Right cardiac atrium (tissue), 5 donors: Measurements from ENCODE around the gene FGFBP2. TPM values are rescaled to one million over a fixed set of nuclear protein-coding genes. Genes with fewer than 3 reads are reported as not detected.

Experiments used
- ATAC-seq, 2 donors: fragments of 200-7000 bp; cut with Tn5 transposase; one replicate each; pipeline versions ENCODE4 v1.8.0 to v1.9.1; 2020; ENCODE audit warnings: moderate library complexity in 2 of 2, mild to moderate bottlenecking in 1 of 2
- DNase-seq, 3 donors: peaks; one replicate each; pipeline ENCODE4 v3.0.0-alpha.2; 2020
- H3K27ac ChIP-seq: one replicate; pipeline ENCODE4 v1.5.1; 2013; ENCODE audit warnings: mild to moderate bottlenecking, low read length, control low read depth, moderate library complexity
- H3K27me3 ChIP-seq: one replicate; pipeline ENCODE4 v1.6.1; 2013; ENCODE audit not compliant: control insufficient read depth, insufficient read depth
- H3K4me1 ChIP-seq: one replicate; pipeline ENCODE4 v1.6.1; 2013; ENCODE audit warnings: low read length; ENCODE audit not compliant: control insufficient read depth, insufficient read depth
- H3K4me3 ChIP-seq: one replicate; pipeline ENCODE4 v1.5.1; 2013; ENCODE audit warnings: low read length, control low read depth
- H3K9me3 ChIP-seq: one replicate; pipeline ENCODE4 v1.6.1; 2013; ENCODE audit warnings: low read length; ENCODE audit not compliant: control insufficient read depth
- WGBS: extraction: QIAGEN DNeasy Blood & Tissue Kit; methylation state at CpG from one replicate; pipeline ENCODE4 v1.1.7; 2013; 5-methylcytosine and 5-hydroxymethylcytosine counted together
- intact Hi-C, 4 donors: fragments of 100-400 bp; cut with DNase I; formaldehyde crosslinking; loops; one replicate each; pipeline versions ENCODE4 v1.11.0 to v1.14.0; 2022 to 2023
- long read RNA-seq, 4 donors: library from polyadenylated mRNA; unstranded; transcript quantifications; one replicate each; pipeline ENCODE4 v2.0.0, GENCODE V29; 2020 to 2021
- polyA plus RNA-seq: library from polyadenylated mRNA; stranded (reverse); fragments of 200-250 nt; gene quantifications from one replicate; pipeline ENCODE4 v1.2.3, GENCODE V29; 2013
- total RNA-seq, 4 donors: library from RNA; stranded (reverse); fragmentation: NEBNext Ultra II Directional; extraction: Animal tissue kit (Norgen Biotek cat#: 25700); gene quantifications; one replicate each; pipeline ENCODE4 v1.2.1, GENCODE V29; 2021
- donor health status: healthy with polysubstance abuse.
- donor health status: DM: no; HTN: yes; CAD: no.
- donor health status: DM: no; HTN: no; CAD: no.
- donor health status: DM: no; HTN: yes; CAD: no; lungs with severe emphysema.
- donor health status: DM: yes; HTN: yes; CAD: no.

Gene FGFBP2
- total RNA-seq (10 to 100 TPM in 1 of 4 donors, 1 to 10 TPM in 3; 4.0 to 18.1 (median 5.2) TPM), polyA plus RNA-seq (20.7 TPM)
- long read RNA-seq, donor 1, transcript FGFBP2-201 (2 exons, 1,168 nt), result major isoform, 7 of 7 reads
- long read RNA-seq, donor 1, partial matches to known transcripts, result 0 of 7 reads
- long read RNA-seq, donor 1, other reads (novel, unspliced or antisense), result 0 of 7 reads
- long read RNA-seq, donor 2, partial matches to known transcripts, result 0 of 4 reads
- long read RNA-seq, donor 2, other reads (novel, unspliced or antisense), result 0 of 4 reads
- long read RNA-seq, donor 3, transcript FGFBP2-201 (2 exons, 1,168 nt), result major isoform, 32 of 32 reads
- long read RNA-seq, donor 3, partial matches to known transcripts, result 0 of 32 reads
- long read RNA-seq, donor 3, other reads (novel, unspliced or antisense), result 0 of 32 reads
- long read RNA-seq, donor 4, transcript FGFBP2-201 (2 exons, 1,168 nt), result major isoform, 5 of 5 reads
- long read RNA-seq, donor 4, partial matches to known transcripts, result 0 of 5 reads
- long read RNA-seq, donor 4, other reads (novel, unspliced or antisense), result 0 of 5 reads

- intact Hi-C loops, result loop anchor here in 2 of 4 donors (5.0 kb wide), 2 partner anchors 34 to 39 kb away; no protein-coding TSS in a partner anchor
- WGBS, result 33% methylated on average over 9 of the region's 9 CpGs
- ATAC-seq (peak; percentile 81 to 88), DNase-seq (peak; percentile 50 to 89 (median 80))
- H3K4me1 ChIP-seq, result no peaks in the 10 kb centered on the region
- no peak within 1 kb of the TSS for H3K4me3 ChIP-seq
- no peaks in the 10 kb centered on the region for H3K9me3 ChIP-seq
- H3K27me3 ChIP-seq, result no peaks in the 10 kb centered on the region
- H3K27ac ChIP-seq, result no peak within 1 kb of the TSS
Measured at GRCh38 chr4:15963001-15963451, at the start of gene FGFBP2. Gene FGFBP2 (minus strand): TSS chr4:15963175. CDS start chr4:15963129, 46 bp downstream.

GRCh38 chr4:16011173-16011572 lies 48.2 kb upstream of the FGFBP2 start:
- ATAC-seq (no peak), DNase-seq (no peak)
- H3K4me1 ChIP-seq, result no peaks in the 10 kb centered on the region
- intact Hi-C loops, result no loop called here
- H3K4me3 ChIP-seq, result no peak overlapping the region
- H3K9me3 ChIP-seq, result no peaks in the 10 kb centered on the region
- H3K27me3 ChIP-seq, result no peaks in the 10 kb centered on the region
- no peak overlapping the region for H3K27ac ChIP-seq
- 86% methylated on average over 6 of the region's 6 CpGs for WGBS

GRCh38 chr4:16009153-16009552 lies 46.2 kb upstream of the FGFBP2 start:
- Histone ChIP-seq H3K4me1 (no peaks in the 10 kb centered on the region), H3K9me3 (no peaks in the 10 kb centered on the region), H3K27me3 (no peaks in the 10 kb centered on the region), H3K27ac (no peak overlapping the region), H3K4me3 (no peak overlapping the region)
- ATAC-seq (no peak), DNase-seq (no peak)
- intact Hi-C loops, result loop anchor here in 1 of 4 donors (10.0 kb wide), 2 partner anchors 204 to 274 kb away; no protein-coding TSS in a partner anchor
- 90% methylated on average over 4 of the region's 4 CpGs for WGBS

- H3K4me3 ChIP-seq, result no peak overlapping the region
- no peaks in the 10 kb centered on the region for H3K27me3 ChIP-seq
- no peak for DNase-seq
- intact Hi-C loops, result loop anchor here in 1 of 4 donors (10.0 kb wide), 2 partner anchors 203 to 273 kb away; no protein-coding TSS in a partner anchor
- H3K9me3 ChIP-seq, result no peaks in the 10 kb centered on the region
- ATAC-seq, result no peak
- no peak overlapping the region for H3K27ac ChIP-seq
- WGBS, result 75% methylated on average over 5 of the region's 5 CpGs
- no peaks in the 10 kb centered on the region for H3K4me1 ChIP-seq
Measured at GRCh38 chr4:16007471-16008095, 44.6 kb upstream of the FGFBP2 start.

- H3K4me1 ChIP-seq, result no peaks in the 10 kb centered on the region
- no peaks in the 10 kb centered on the region for H3K9me3 ChIP-seq
- WGBS, result 80% methylated on average over 6 of the region's 6 CpGs
- H3K4me3 ChIP-seq, result no peak overlapping the region
- DNase-seq (no peak), ATAC-seq (peak in 1 of 2 donors; percentile 29)
- H3K27ac ChIP-seq, result no peak overlapping the region
- intact Hi-C loops, result loop anchor here in 1 of 4 donors (10.0 kb wide), 2 partner anchors 202 to 272 kb away; no protein-coding TSS in a partner anchor
- no peaks in the 10 kb centered on the region for H3K27me3 ChIP-seq
Measured at GRCh38 chr4:16006771-16007446, 43.9 kb upstream of the FGFBP2 start.

- no peaks in the 10 kb centered on the region for H3K4me1 ChIP-seq
- no peak for ATAC-seq
- H3K27me3 ChIP-seq, result no peaks in the 10 kb centered on the region
- no peak overlapping the region for H3K4me3 ChIP-seq
- H3K9me3 ChIP-seq, result no peaks in the 10 kb centered on the region
- 96% methylated on average over 5 of the region's 5 CpGs for WGBS
- H3K27ac ChIP-seq, result no peak overlapping the region
- intact Hi-C loops, result loop anchor here in 1 of 4 donors (10.0 kb wide), 2 partner anchors 201 to 271 kb away; no protein-coding TSS in a partner anchor
- DNase-seq, result no peak
Measured at GRCh38 chr4:16005676-16006075, 42.7 kb upstream of the FGFBP2 start.

- intact Hi-C loops, result loop anchor here (5.0 to 10.0 kb wide), 6 partner anchors 34 to 267 kb away; partner anchors contain the start of gene FGFBP2 (in 1 of the 4)
- no peak overlapping the region for H3K27ac ChIP-seq
- H3K9me3 ChIP-seq, result no peaks in the 10 kb centered on the region
- H3K4me1 ChIP-seq, result no peaks in the 10 kb centered on the region
- no peak overlapping the region for H3K4me3 ChIP-seq
- no peaks in the 10 kb centered on the region for H3K27me3 ChIP-seq
- ATAC-seq (peak; percentile 91 to 93), DNase-seq (peak; percentile 55 to 75 (median 68))
- WGBS, result 3% methylated on average over 4 of the region's 4 CpGs
Measured at GRCh38 chr4:16001484-16001858, 38.5 kb upstream of the FGFBP2 start.

- peak in 2 of 3 donors; percentile 15 to 45 for DNase-seq
- 68% methylated on average over 12 of the region's 12 CpGs for WGBS
- peak; percentile 31 to 40 for ATAC-seq
- H3K27ac ChIP-seq, result no peak overlapping the region
- intact Hi-C loops, result loop anchor here (5.0 to 10.0 kb wide), 6 partner anchors 34 to 266 kb away; partner anchors contain the start of gene FGFBP2 (in 1 of the 4)
- H3K4me3 ChIP-seq, result no peak overlapping the region
- no peaks in the 10 kb centered on the region for H3K4me1 ChIP-seq
- H3K27me3 ChIP-seq, result no peaks in the 10 kb centered on the region
- no peaks in the 10 kb centered on the region for H3K9me3 ChIP-seq
Measured at GRCh38 chr4:16000708-16001483, 37.9 kb upstream of the FGFBP2 start.

- no peak overlapping the region for H3K27ac ChIP-seq
- no peak overlapping the region for H3K4me3 ChIP-seq
- H3K4me1 ChIP-seq, result no peaks in the 10 kb centered on the region
- ATAC-seq, result peak in 1 of 2 donors; percentile 64
- H3K27me3 ChIP-seq, result no peaks in the 10 kb centered on the region
- no peak for DNase-seq
- H3K9me3 ChIP-seq, result no peaks in the 10 kb centered on the region
- 41% methylated on average over 4 of the region's 4 CpGs for WGBS
- intact Hi-C loops, result loop anchor here in 2 of 4 donors (5.0 kb wide), 2 partner anchors 34 to 189 kb away; partner anchors contain the start of gene FGFBP2 (in 1 of the 2)
Measured at GRCh38 chr4:15996773-15997172, 33.8 kb upstream of the FGFBP2 start.

- no peak for ATAC-seq
- 94% methylated on average over 3 of the region's 3 CpGs for WGBS
- intact Hi-C loops, result loop anchor here in 2 of 4 donors (5.0 kb wide), 2 partner anchors 34 to 189 kb away; partner anchors contain the start of gene FGFBP2 (in 1 of the 2)
Measured at GRCh38 chr4:15995826-15996225, 32.9 kb upstream of the FGFBP2 start.

More at GRCh38 chr4:15995826-15996225, 32.9 kb upstream of the FGFBP2 start:
- no peaks in the 10 kb centered on the region for H3K27me3 ChIP-seq
- H3K27ac ChIP-seq, result no peak overlapping the region
- DNase-seq, result no peak
- H3K4me3 ChIP-seq, result no peak overlapping the region
- no peaks in the 10 kb centered on the region for H3K9me3 ChIP-seq
- no peaks in the 10 kb centered on the region for H3K4me1 ChIP-seq
